ENCODE data around the gene DOK7.

DNA sequence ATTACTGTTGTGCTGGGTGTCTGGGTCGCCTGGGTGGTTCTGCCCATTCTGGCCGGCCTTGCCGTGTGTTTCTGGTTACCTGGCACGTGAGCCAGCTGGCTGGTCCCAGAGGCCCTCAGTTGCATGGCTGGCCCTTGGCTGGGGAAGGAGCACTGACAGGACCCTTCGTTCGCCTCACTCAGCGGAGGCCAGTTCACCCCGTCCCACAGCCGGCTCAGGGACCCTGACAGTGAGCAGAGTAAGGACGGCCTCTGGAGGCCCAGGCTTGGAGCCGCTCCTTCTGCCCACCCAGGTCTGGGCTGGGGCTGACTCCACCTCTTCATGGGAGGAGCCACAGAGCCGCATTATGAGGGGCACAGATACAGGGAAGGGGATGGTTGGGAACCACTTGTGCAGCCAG is 41.6 kb upstream of the DOK7 start:
- TF ChIP-seq, protein P1, sequence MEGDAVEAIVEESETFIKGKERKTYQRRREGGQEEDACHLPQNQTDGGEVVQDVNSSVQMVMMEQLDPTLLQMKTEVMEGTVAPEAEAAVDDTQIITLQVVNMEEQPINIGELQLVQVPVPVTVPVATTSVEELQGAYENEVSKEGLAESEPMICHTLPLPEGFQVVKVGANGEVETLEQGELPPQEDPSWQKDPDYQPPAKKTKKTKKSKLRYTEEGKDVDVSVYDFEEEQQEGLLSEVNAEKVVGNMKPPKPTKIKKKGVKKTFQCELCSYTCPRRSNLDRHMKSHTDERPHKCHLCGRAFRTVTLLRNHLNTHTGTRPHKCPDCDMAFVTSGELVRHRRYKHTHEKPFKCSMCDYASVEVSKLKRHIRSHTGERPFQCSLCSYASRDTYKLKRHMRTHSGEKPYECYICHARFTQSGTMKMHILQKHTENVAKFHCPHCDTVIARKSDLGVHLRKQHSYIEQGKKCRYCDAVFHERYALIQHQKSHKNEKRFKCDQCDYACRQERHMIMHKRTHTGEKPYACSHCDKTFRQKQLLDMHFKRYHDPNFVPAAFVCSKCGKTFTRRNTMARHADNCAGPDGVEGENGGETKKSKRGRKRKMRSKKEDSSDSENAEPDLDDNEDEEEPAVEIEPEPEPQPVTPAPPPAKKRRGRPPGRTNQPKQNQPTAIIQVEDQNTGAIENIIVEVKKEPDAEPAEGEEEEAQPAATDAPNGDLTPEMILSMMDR (IDR thresholded peaks at IDR 0.05): no peak
- TF ChIP-seq POLR2A (IDR thresholded peaks at IDR 0.05) (no peak), EP300 (IDR thresholded peaks at IDR 0.05) (no peak), POLR2AphosphoS5 (IDR thresholded peaks at IDR 0.05) (no peak)
